HG02588 (cell line): ENCODE results near the gene KIF11.
"Not testable (repeated sequence)": the region's sequence is repeated elsewhere in the genome, so short reads cannot be mapped to it uniquely, and the experiment has no call there.

Source experiments
- ATAC-seq: cut with Tn5 transposase; IDR thresholded peaks from one replicate; pipeline ENCODE4 v1.9.1; 2021; ENCODE audit warnings: mild to moderate bottlenecking, moderate library complexity; ENCODE audit not compliant: unreplicated experiment

The KIF11 gene

DNA sequence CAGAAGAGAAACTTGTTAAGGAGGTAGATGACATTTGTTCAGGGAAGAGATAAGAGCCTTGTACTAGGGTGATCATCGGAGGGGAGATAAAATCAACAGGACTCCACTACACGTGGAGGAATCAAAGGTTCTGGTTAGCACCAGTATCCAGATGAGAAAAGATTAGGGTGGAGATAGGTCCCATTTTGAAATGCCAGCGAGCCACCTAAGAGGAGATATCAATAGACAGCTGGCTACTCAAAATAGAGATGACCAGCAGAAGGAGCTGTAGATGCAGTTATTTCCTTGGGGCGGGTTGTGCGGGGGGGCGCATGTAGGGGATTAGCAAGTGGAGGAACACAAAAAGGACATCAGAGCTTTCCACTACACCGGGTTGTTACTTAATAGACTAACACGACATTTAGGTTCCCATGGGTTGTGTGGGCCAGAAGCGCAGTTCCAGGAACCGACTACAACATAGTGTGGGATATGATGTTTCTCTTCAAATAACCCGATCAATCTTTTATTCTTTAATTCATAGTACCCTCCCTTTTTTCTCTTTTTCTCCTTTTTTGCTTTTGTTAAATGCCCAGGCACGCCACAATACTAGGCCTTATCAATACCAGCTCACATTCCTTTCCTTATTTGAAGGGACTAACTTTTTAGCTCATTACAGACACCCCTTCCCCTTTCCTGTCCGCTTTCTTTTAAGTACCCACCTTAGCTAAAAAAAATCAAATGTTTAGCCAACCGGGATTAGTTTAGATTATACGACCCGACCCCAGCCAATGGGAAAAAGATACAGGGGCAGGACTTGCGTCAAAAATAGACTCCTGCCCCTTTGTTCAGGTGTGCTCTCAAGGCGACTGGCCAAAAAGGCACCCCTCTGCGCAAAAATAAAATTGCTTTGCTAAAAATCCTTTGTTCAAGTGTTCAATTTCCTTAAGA, 2.0 kb upstream of the KIF11 start:
- peak; percentile 3 for ATAC-seq

DNA sequence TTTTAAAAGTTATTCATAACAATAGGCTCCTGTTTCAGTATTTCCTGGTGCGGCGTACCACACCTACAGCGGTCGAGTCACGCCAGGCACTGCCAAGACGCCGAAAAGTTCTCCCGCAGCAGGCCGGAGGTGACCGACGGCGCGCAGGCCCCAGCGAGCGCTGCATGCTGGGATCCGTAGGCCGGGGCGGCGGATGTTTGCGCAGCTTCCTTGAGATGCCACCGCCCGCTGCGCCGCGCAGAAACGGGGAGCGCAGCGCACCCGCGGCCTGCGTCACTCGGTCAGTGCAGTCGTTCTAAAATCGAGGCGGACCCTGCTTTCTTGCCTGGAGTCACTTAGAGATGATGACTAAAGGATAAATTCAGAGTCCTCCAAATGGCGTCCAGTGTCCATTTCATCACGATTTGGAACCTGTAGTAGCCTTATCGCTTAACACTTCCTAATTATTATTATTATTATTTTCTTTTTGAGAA, 1.3 kb upstream of the KIF11 start:
- peak; percentile 71 for ATAC-seq

DNA sequence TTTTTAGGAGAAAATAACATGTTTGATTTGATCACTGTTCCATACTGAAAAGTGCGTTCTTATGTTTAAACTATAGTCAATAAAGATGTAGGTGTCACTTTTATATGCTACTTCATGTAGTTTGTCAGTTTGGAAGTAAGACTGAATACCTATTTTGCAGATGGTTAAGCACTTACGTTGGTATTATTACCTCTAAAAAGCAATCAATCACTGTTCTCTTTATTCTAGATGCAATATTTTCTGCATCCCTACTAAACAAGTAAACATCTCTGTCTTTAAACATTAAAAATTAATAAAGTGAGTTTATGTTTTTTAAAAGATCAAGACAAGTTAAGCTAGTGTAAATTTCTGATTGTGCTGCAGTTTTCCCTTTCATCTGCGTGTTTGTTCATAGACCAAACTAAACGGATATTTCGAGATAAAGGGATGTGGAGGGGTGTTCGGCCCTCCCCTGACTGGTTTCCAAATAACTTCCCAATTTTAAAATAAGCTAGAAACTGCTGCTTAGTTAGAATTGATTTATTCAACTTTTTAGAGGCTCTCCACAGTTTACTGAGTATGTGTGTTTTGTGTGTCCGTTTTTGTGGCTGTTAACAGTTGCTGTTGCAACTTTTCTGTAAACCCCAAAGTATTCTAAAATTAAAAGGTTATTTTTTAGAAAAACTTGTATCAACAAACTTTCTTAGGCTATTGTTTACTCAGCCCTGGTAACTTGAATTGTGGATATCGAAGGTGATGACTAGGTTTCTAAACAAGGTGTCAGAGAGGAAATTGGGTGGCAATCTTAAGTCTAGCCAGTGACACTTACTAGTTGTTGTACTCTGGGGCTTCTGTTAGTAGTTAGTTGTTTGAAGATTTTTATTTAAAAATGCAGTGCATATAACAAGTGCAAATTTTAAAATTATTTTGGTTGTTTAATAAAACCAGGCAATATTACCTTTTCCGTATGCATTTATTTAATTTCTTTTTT, 974 bp downstream of the KIF11 start:
- no peak for ATAC-seq

DNA sequence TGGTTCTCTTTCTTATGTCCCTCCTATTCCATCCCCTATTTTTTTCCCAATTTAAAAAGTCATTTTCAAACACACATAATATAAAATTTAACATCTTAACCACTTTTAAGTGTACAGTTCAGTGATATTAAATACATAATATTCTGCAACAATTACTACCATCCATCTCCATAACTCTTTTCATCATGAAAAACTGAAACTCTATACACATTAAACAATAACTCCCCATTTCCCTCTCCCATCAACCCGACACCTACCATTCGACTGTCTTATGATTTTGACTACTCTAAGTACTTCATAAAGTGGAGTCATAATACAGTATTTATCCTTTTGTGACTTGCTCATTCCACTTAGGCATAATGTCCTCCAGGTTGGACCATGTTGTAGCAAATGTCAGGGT, 2.6 kb downstream of the KIF11 start:
- ATAC-seq: no peak

DNA sequence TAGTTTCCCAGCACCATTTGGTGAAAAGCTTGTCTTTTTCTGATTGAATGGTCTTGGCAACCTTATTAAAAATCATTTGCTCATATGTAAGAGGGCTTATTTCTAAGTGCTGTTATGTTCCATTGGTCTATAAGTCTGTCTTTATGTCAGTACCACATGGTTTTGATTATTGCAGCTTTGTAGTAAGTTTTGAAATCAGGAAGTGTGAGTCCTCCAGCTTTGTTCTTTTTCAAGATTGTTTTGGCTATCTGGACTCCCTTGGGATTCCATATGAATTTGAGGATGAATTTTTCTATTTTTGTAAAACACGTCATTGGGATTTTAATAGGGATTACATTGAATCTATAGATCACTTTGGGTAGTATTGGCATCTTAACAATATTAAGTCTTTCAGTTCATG, 5.4 kb downstream of the KIF11 start:
- no peak for ATAC-seq

DNA sequence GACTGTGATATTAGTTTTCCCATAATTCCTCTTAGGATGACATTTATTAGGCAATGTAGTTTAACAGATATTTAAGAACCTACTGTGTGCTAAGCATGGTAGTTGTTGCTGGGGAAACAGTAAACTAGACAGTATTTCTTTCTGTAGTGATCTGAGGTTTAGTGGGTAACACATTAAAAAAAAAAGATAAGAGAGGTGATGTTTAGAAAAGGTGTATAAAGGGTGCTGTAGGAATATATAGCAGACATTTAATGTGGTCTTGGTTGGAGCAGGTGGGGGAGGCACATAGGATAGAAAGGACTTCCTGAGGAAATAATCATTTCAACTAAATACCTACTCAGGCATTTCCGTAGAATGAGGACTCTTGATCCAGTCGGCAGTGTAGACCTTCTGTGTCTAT, 11.9 kb downstream of the KIF11 start:
- ATAC-seq: no peak

DNA sequence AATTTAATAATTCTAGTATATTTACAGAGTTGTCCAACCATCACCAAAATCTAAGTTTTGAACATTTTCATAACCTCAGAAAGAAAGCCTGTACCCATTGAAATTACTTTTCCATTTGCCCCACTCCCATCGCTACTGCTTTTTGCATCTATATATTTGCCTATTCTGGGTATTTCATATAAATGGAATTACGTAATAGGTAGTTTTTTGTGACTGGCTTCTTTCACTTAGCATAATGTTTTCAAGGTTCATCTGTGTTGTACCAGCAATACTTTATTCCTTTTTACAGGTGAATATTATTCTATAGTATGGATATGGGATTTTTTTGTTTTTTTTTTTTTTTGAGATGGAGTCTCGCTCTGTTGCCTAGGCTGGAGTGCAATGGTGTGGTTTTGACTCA, 22.6 kb downstream of the KIF11 start:
- no peak for ATAC-seq

DNA sequence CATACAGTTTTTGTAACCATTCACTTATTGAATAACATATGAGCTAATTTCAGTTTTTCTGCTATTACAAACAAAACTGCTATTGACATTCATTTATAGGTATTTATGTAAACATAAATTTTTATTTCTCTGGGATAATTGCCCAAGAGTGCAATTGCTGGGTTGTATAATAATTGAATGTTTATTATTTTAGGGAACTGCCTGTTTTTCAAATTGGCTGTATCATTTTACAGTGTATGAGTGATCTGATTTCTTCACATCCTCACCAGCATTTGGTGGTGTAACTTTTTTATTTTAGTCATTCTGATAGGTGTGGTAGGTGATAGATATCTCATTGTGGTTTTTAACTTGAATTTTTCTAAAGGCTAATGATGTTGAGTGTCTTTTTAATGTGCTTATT, 26.4 kb downstream of the KIF11 start:
- ATAC-seq: no peak

DNA sequence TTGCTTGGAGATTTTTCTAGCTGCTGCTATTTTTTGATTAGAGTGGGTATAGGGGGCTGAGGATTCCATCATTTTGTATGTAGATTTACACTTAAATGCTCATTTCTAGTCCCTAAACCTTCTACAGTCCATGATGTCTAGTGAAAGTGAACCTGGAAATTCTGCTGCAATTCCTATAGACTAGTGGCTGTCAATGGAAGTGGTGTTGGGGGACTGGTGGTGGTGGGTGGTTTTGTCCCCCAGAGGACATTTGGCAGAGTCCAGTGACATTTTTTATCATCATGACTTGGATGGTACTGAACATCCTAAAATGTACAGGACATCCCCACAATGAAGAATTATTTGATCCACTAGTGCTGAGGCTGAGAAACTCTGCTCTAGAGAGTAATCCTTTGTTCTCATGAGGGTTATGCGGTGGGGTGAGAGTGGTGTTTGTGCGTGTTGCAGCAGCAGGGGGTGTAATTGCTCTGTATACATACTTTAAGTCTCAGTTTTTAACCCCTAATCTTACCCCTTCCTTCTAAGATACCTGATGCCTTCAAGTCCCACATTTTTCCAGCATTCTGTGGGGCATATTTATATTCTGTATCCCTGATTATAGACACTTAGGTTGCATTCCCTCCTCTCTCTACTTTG, 35.0 kb downstream of the KIF11 start:
- ATAC-seq: no peak

DNA sequence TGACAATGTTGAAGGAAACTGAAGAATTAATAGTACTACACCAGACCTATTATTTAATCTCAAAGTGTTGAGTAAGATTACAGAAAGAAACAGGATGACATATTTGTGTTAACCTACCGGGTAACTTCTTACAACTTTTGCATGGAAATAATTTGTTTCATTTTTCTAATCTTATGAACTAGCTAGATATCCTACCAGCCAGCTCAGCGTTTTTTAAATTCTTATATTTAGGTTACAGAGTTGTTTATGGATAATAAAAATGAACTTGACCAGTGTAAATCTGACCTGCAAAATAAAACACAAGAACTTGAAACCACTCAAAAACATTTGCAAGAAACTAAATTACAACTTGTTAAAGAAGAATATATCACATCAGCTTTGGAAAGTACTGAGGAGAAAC, 37.0 kb downstream of the KIF11 start:
- ATAC-seq: no peak

DNA sequence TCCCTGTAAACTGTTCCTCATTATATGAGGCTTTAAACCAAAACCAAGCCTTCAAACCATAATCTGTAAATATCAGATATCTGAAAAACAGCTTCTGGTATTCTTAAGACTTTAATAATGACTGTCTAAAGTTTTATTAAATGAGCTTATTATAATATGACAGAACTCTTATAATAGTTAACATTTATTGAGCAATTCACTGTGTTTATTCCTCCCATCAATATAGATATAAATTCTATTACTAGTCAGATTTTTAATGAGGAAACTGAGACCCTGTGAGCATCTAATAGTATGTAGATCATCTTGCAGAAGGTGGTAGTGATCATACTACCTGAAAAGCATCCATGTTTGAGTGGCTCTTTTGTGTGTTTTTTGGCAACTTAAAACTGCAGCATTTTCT, 45.1 kb downstream of the KIF11 start:
- ATAC-seq: no peak

DNA sequence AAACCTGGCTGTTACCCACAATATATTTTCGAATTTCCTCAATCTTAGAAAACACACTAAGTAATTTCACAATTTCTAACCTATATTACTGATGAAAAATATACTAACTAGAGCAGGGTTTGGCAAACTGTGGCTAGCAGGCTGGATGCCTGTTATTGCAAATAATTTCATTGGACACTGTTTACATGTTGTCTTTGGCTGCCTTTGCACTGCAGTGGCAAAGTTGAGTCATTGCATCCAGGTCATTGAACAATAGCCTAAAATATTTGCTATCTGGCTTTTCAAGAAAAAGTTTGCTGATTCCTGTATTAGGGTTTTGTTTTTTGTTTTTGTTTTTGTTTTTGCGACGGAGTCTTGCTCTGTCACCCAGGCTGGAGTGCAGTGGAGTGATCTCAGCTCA, 47.2 kb downstream of the KIF11 start:
- no peak for ATAC-seq

DNA sequence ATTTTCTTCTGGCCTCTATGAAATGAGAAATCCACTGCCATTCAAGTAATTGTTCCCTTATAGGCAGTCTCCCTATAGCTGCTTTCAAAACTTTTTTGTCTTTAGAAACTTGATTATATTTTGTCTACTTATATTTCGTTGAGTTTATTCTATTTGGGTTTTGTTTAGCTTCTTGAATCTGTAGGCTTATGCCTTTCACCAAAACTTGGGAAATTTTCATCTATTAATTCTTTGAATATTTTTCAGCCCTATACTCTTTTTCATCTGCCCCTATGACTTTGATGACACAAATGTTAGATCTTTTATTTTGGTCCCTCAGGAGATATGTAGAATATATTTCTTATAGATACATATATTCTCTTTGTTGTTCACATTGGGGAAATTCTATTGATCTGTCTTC, 48.6 kb downstream of the KIF11 start:
- no peak for ATAC-seq

DNA sequence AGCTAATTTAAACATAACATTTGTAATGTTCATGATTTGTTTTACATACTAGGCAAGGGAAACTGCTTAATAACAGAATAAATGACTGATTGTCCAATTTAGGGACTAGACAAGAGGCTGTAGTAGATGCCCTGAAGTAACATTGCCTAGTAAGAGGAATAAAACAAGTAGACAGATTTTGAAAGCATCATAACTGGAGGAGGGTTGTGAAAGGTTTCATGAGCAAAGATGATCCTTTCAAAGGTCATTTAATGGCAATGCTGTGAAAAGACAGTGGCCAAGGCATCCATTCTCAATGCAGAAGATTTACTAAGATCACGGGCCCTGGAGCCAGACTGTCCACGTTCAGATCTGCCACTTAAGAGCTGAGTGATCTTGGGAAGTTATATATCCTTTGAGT, 52.0 kb downstream of the KIF11 start:
- no peak for ATAC-seq

DNA sequence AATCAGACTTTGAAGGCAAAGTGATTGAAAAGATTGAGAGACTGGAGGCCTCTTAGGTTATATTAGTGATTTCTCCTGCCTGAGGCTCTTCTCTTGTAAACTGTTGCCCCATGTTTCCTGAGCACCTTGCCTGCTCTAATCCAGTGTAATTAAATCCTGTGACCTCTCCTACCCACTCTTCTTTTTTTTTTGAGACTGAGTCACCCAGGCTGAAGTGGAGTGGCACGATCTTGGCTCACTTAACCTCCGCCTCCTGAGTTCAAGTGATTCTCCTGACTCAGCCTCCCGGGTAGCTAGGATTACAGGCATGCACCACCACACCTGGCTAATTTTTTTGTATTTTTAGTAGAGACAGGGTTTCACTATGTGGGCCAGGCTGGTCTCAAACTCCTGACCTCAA, 57.9 kb downstream of the KIF11 start:
- ATAC-seq: not testable (repeated sequence)

DNA sequence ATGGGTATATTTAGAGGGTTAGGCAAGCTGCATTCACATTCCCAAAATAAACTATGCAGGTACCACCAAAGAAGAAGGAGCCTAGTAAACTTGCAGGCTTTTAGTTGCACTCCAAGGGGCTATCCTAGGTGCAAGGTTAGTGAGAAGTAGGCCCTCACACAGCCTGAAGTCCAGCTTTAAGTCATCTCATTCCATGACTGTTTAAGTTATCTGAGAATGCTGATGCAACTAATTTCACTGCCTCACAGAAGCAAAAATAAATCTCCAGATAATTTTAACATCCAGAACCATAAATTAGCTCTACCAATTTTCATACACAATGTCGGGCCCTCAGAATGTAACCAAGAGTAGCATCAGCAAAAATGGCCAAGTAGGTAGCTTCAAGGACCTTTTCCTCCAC, 62.5 kb downstream of the KIF11 start:
- ATAC-seq: no peak

DNA sequence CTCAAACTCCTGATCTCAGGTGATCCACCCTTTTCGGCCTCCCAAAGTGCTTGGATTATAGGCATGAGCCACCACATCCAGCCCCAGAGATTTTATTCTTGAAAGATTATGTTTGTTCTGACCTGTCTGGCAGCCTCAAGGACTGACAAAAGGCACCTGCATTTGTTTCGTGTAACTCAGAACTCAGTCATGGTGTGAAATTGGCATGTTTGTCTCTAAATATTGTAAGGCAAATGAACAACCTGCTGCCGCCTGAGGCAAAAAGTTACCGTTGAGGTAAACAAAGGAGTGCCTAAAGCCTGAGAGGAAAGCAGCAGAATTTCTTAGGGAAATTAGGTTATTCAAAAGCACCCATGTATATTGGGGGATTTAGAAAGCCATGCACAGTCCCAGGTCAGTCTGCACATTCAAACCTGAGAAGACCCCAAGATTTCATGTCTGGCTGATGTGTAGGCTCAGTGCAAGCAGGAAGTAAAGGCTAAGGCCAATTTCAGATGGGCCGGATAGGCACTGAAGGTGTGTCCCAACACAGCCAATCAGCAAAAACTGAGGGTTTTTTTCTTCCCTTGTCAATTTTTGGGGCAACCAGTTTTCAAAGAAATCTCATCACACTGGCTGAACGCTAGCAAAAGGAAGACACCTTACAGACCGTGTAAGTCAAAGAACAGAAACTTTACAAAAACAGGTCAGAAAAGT, 63.5 kb downstream of the KIF11 start:
- ATAC-seq: no peak

DNA sequence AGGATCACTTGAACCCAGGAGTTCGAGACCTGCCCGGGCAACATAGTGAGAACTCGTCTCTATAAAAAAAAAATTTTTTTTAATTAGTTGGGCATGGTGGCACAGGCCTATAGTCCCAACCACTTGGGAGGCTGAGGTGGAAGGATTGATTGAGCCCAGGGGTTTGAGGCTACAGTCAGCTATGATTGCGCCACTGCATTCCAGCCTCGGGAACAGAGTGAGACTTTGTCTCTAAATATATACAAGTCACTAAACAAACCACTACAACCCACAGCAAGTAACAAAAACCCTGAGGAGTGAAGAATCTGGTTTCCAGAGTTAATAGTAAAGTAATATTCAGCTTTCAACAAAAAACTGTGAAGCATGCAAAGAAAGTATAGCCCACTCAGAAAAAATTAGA, 64.1 kb downstream of the KIF11 start:
- ATAC-seq: no peak

DNA sequence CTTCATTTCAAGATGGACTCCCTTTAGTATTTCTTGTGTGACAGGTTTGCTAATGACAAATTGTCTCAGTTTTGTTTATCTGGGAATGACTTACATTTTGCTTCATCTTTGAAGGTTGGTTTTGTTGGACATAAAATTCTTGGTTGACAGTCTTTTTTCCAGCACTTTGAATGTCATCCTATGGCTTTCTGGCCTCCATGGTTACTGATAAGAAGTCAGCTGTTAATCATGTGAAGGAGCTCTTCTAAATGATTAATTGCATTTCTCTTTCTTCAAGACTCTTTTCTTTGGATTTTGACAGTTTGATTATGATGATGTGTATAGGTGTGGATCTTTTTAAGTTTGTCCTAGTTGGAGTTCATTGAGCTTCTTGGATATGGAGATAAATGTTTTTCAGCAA, 69.9 kb downstream of the KIF11 start:
- ATAC-seq: no peak

DNA sequence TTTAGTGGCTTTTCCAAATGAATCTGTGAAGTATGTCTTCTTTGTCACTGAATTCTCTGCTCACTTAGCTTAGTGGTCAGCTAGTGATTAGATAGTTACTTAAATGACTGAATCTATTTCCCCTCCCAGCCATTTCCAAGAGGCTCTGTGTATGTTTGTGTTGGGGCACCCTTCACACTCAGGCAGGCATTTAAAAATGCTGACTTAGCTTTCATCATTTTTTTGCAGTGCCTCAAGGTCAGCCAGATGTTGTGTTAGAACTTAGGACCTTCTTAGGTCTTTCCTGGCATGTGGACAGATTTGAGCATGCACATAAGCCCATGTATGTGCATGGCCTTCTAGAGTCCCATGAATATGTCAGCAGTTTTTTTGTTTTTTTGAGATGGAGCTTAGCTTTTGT, 71.4 kb downstream of the KIF11 start:
- no peak for ATAC-seq

DNA sequence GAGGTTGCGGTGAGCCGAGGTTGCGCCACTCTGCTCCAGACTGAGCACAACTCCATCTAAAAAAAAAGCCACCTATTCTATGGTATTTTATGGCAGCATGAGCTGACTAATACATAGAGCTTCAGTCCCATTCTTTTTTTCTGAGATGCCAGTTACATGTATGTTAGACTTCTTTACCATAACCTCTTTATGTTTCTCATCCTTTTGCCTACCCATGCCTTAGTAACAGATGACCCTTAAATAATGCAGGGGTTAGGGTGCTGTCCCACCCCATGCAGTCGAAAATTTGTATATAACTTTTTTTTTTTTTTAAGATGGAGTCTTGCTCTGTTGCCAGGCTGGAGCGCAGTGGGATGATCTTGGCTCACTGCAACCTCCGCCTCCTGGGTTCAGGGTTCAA, 74.1 kb downstream of the KIF11 start:
- no peak for ATAC-seq
